SK-N-SH (cell line): Measurements from ENCODE around the gene GPR3.

Experiments used
- CTCF ChIP-seq: fragments of 200-600 bp; sonication (generic); IDR thresholded peaks from 2 replicates; pipeline ENCODE4 v1.6.1; 2017; ENCODE audit warnings: antibody characterized with exemption, mild to moderate bottlenecking, moderate library complexity
- EZH2phosphoT487 ChIP-seq: fragments of 200-600 bp; sonication (generic); IDR thresholded peaks from 2 replicates; pipeline ENCODE4 v1.6.1; 2017; ENCODE audit warnings: low read depth, mixed run types, mild to moderate bottlenecking, antibody characterized with exemption, moderate library complexity, borderline replicate concordance
- FOXJ3 ChIP-seq: sonication (generic); formaldehyde crosslinking; IDR thresholded peaks from 2 replicates; pipeline ENCODE4 v1.5.1; 2020; ENCODE audit warnings: mild to moderate bottlenecking, missing genetic modification reagents
- JUND ChIP-seq: IDR thresholded peaks from 2 replicates; pipeline ENCODE4 v1.4.0; 2012
- TAF1 ChIP-seq: IDR thresholded peaks from 2 replicates; pipeline ENCODE4 v1.6.1; 2012; ENCODE audit warnings: low read depth, mild to moderate bottlenecking, low read length, moderate library complexity, borderline replicate concordance

GRCh38 chr1:27372808-27373690, 19.4 kb upstream of the GPR3 start:
- no peak for TF ChIP-seq FOXJ3
- no peak for TF ChIP-seq JUND
- TF ChIP-seq CTCF: peak; percentile 44
- TF ChIP-seq TAF1: no peak
- TF ChIP-seq EZH2phosphoT487: no peak
